GM21390 (cell line): ENCODE data around the gene ME1.
A peak's percentile ranks its signal among the peaks of the same experiment; 100 is the strongest.
"Not testable (repeated sequence)": the region's sequence is repeated elsewhere in the genome, so short reads cannot be mapped to it uniquely, and the experiment has no call there.

Experiments
- ATAC-seq: cut with Tn5 transposase; IDR thresholded peaks from one replicate; pipeline ENCODE4 v1.9.1; 2021; ENCODE audit not compliant: unreplicated experiment

Gene ME1

GRCh38 chr6:83260577-83260976 lies 170.3 kb downstream of the ME1 start:
- ATAC-seq = no peak

DNA sequence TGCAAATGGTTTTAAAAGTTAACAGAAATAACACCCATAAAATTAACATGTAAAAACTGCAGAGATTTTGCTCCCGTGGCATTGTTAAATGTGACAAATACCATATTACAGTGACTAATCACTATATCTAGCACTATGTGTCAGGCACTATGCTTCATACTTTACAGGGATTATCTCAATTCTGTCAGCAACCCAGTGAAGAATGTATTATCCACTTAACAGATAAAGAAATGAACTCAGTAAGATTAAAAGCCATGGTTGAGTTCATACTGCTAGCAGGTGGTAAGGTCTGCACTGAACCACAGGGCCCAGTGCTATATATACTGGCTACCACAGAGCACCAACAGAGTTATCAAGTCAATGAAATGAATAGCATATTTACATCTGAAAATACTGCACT lies 172.3 kb downstream of the ME1 start:
- ATAC-seq = no peak

GRCh38 chr6:83257791-83258190 lies 173.1 kb downstream of the ME1 start:
- ATAC-seq = no peak

DNA sequence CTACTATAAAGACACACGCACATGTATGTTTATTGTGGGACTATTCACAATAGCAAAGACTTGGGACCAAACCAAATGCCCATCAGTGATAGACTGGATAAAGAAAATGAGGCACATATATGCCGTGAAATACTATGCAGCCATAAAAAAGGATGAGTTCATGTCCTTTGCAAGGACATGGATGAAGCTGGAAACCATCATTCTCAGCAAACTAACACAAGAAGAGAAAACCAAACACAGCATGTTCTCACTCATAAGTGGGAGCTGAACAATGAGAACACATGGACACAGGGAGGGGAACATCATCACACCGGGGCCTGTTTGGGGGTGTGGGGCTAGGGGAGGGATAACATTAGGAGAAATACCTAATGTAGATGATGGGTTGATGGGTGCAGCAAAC lies 174.1 kb downstream of the ME1 start:
- ATAC-seq = not testable (repeated sequence)

- ATAC-seq = no peak
Observed at GRCh38 chr6:83252719-83253118, 178.1 kb downstream of the ME1 start.

GRCh38 chr6:83250235-83250634 lies 180.6 kb downstream of the ME1 start:
- ATAC-seq = no peak

GRCh38 chr6:83247471-83247870 lies 183.4 kb downstream of the ME1 start:
- ATAC-seq = no peak

DNA sequence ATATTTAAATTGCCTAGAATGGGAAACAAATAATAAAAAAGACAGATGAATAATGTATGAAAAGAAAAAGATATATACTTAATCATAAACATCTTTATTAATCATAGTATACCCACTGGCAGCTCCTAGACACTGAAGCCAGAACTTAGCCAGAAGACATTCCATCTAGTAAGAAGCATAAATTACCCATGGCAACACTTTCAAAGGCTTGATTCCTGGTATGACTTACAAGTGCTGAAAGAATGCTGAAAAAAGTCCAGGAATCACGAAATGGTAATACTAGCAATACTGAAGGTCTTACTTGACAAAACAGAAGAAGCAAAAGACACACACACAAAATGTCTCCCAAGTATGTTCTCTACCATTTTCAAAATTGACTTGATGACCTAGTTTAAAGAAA lies 199.7 kb downstream of the ME1 start:
- no peak for ATAC-seq

GRCh38 chr6:83226517-83226916 lies 204.3 kb downstream of the ME1 start:
- ATAC-seq = no peak

DNA sequence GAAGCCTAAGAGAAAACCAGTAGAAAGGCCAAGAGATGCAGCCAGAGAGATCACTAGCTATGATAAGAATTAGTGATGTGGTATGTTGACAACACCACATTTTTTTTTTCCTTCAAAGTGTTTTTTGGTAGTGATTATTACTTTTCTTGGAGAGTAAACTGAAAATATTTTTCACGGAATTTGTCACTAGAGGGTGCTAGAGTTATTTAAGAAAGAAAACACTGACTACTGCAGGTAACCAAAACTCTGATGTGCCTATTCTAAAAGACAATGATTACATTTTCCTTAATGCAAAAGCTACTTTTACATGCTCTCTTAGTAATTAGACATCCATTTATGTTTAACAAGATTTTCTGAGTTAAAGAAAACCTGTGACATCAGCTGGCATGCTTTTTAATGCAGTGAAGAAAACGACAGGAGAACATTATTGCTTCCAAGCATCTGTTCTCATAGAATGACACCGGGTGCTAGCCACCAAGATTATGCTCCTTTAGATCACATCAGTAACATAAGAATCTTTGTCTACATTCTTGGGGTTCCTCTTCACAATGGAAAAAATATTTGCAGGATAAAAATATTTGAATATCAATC lies 208.9 kb downstream of the ME1 start:
- ATAC-seq = no peak

DNA sequence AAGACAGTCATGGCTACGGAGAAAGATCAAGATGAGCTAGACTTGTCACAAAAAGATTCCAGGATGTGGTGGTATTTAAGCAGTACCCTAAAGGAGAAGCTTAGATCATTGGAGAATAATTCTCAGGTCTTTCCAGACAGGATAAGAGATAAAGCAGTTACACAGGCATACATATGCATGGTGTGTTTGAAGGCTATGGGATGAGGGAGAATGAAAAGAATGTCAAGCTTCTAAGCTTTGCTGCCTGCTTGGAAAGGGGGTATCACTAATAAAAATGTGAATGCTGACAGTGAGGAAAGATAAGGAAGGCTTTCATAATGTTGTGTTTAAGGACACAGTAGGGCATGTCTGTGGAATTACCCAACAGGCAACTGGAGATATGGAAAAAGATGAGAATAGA lies 209.6 kb downstream of the ME1 start:
- ATAC-seq = no peak

DNA sequence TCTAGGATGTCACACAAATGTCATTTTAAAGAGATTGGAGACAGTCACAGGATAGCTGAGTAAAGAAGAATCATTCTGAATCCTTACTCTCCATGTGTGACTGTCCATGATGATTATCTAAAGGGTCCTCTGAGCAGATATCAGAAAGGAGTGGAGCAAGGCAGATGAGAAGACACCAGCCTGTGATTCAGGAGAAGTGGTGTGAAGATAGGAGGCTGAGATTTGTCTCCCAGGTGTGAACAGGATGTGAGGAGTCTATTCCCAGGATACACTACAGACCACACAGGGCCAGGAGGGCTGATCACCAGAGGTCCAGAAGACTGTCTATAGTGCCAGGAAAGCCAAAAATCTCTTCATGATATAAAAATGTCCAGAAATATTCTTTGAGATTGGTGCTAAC lies 210.7 kb downstream of the ME1 start:
- ATAC-seq = no peak

DNA sequence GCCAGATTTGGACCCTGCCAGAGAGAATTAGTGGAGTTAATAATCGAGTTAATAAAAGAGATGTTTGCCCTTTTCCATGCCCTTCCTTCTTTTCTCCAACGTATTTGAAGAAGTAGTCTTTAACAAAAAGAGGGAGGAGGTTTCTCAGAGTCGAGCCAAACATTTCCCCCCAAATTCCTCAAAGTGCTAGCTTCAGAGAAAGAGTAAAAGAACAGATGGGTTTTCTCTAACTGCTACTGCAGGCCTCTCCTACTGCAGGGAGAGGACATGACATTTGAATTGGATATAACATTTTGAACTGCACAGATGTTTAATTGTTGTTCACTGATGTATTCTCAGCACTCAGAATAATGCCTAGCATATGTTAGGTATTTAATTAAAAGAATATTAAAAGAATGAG lies 212.2 kb downstream of the ME1 start:
- ATAC-seq = no peak

DNA sequence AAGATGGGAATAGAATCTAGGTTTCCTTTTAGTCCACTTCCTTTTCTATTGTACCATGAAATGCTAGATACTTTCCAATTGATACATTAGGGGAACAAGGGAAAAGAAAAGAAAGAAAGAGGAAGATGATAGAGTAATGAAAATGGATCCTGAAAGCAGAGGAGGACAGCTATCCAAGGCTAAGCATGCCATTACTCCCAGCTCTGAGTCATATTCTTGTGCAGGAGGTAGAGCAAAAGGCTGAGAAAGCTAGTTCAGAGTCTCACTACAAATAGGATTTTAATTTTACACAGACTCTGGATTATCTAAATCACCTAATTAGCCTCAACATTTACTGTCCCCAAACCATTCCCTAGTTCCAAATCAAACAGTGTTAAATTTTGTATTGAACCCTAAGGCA lies 214.0 kb downstream of the ME1 start:
- no peak for ATAC-seq

GRCh38 chr6:83215131-83216047 lies 215.5 kb downstream of the ME1 start:
- peak; percentile 99 for ATAC-seq

GRCh38 chr6:83202031-83202430 lies 228.8 kb downstream of the ME1 start:
- no peak for ATAC-seq

GRCh38 chr6:83199863-83200225 lies 231.0 kb downstream of the ME1 start:
- no peak for ATAC-seq

DNA sequence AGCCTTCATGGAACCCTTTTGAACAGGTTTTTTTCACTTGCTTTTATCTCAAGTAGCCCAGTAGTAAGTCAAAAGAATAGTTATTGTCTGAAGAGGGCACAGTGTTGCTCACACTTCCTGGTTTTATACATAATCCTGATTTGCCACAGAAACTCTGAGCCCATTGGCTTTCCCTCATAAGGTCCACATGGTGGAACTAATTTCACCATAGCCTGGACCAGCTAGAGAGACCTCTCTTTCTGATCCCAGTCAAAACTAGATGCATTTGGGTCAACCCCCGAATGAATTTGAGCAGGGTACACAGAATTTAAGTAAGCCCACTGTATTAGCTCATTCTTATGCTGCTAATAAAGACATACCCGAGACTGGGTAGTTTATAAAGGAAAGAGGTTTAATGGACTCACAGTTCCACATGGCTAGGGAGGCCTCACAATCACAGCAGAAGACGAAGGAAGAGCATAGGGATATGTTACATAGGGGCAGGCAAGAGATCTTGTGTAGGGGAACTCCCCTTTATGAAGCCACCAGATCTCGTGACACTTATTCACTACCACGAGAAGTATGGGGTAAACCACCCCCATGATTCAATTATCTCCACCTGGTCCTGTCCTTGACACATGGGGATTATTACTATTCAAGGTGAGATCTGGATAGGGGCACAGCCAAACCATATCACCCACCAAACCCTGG lies 231.5 kb downstream of the ME1 start:
- no peak for ATAC-seq

DNA sequence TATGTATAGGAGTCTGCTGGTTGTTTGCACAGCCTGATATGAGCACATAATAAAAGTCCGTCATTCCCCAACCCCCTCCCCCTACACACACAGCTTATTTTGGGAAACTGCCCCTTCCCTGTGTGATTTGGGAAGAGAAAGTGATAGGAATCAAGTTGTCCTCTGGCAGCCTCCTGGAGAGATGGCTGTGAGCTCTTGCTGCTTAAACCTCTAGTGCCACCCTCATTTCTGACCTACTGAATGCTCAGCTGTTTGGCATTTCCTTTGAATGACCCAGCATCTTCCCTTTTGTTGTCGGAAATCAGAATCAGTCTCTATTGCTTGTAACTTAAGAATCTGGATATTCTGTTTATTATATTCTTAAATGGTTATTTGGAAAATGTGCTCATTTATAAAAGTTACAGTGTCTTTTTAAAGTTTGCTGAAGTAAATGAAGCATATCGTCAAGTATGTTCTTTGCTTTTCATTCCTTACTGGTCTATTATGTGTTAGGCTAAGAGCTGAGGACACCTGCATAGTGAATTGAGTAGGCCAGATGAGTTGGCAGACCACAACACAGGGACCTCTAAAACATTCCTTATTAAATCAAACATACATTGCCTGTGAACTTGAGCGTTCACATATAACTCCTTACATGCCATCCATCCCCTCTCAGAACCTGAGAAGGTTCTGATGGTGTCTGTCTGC lies 232.2 kb downstream of the ME1 start:
- ATAC-seq = no peak

DNA sequence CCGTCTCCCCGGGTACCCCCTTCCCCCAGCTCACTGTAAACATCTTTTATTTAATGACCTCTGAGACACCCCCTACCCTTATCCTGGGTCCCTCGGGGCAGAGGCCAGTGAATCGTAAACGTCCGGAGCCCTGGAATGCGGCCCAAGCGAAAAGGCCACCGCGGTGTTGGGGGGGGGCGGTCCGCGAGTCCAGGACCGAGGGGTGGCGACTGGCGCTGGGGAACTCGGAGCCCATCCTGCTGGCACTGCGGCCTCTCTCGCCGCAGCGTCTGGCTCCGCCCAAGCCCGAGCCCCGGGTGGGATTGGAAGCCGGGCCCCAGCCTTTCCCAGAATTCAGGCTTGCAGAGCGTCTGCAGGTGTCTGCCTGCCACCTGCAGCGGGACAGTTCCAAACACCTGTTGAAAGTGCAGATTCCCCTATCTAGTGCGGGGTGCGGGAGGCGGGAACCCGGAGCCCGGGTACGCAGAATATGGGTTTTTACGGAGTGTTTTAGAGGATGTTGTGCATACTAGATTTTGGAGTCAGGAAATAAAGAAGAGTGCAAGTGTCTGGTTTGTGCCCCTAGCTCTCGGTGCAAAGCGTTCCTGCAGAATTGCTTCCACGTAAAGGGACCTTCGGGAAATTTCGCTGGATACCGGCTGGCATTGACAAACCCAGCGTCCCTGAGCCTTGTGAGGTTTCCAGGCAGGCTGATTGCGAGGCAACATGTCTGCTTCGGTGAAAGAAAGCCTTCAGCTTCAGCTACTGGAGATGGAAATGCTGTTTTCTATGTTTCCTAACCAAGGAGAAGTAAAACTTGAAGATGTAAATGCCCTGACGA lies 236.9 kb downstream of the ME1 start:
- peak; percentile 25 for ATAC-seq
